ENCODE results near the gene SLC22A14. TPM values are rescaled to one million over a fixed set of nuclear protein-coding genes. Genes with fewer than 3 reads are reported as not detected.

Gene SLC22A14
- total RNA-seq, 1 experiment from 2014 or later: not detected

GRCh38 chr3:38311476-38311875, 29.4 kb downstream of the SLC22A14 start:
- no peak for DNase-seq
- Histone ChIP-seq H3K18ac (ENCODE audit: insufficient read length, low read depth, low read length) (no peak overlapping the region), H3K9me3 (ENCODE audit: control insufficient read depth, low read depth, low read length) (no peaks in the 10 kb centered on the region), H4K5ac (ENCODE audit: insufficient read length, low read depth, low read length) (no peak overlapping the region), H3K4me2 (ENCODE audit: insufficient read depth, insufficient read length, low read length) (no peak overlapping the region), H2BK120ac (ENCODE audit: low read depth, low read length, poor library complexity, severe bottlenecking) (no peak overlapping the region), H3K56ac (ENCODE audit: insufficient read length, low read depth, low read length) (no peak overlapping the region), H2AK5ac (ENCODE audit: insufficient read length, low read length) (no peak overlapping the region), H3T11ph (ENCODE audit: low read length) (no peak overlapping the region), H3K23me2 (ENCODE audit: insufficient read length, low read depth, low read length, poor library complexity, severe bottlenecking) (no peaks in the 10 kb centered on the region), H2AFZ (ENCODE audit: low read length) (no peak overlapping the region), H4K8ac (replicated peaks; ENCODE audit: insufficient read length, low read depth, low read length) (no peak overlapping the region), H2BK5ac (ENCODE audit: insufficient read length, low read length) (no peak overlapping the region), H3K27ac (ENCODE audit: insufficient read length, low read depth, low read length) (no peak overlapping the region), H4K91ac (ENCODE audit: insufficient read length, low read depth, low read length) (no peak overlapping the region), H3K27me3 (ENCODE audit: insufficient read depth, low read length) (no peaks in the 10 kb centered on the region), H3K23ac (ENCODE audit: insufficient read length, low read depth, low read length) (no peak overlapping the region), H3K14ac (ENCODE audit: insufficient read depth, low read length) (no peak overlapping the region), H3K9ac (ENCODE audit: extremely low read depth, insufficient read length, low read length) (no peak overlapping the region), H2BK12ac (ENCODE audit: insufficient read length, low read depth, low read length) (no peak overlapping the region), H3K4me1 (ENCODE audit: insufficient read depth, low read length) (no peaks in the 10 kb centered on the region), H3K79me1 (ENCODE audit: insufficient read depth, low read depth, low read length, poor library complexity, severe bottlenecking) (no peaks in the 10 kb centered on the region), H4K20me1 (ENCODE audit: control insufficient read depth, insufficient read depth, insufficient read length) (no peaks in the 10 kb centered on the region), H2BK15ac (ENCODE audit: low read depth, low read length) (no peak overlapping the region), H3K79me2 (ENCODE audit: insufficient read depth, low read length) (no peaks in the 10 kb centered on the region), H3K4ac (ENCODE audit: low read depth, low read length) (no peak overlapping the region), H2BK20ac (ENCODE audit: low read depth, low read length, poor library complexity, severe bottlenecking) (no peak overlapping the region)
- no peak overlapping the region for H3K27ac Mint-ChIP-seq
- H3K9me3 Mint-ChIP-seq: no peaks in the 10 kb centered on the region
- peaks cover 0 to 10% of the 10 kb centered on the region in 2 experiments; a peak in 3 of 4 replicates for H3K4me1 Mint-ChIP-seq
- no peak overlapping the region for H3K4me3 Mint-ChIP-seq
- H3K36me3 Mint-ChIP-seq (ENCODE audit: insufficient read depth in 1 of 3, low read depth in 3 of 3): no peaks in the 10 kb centered on the region
- no peaks in the 10 kb centered on the region; the same call in none of the 2 replicates for H3K27me3 Mint-ChIP-seq (ENCODE audit: low read depth)
- no peak for TF ChIP-seq CTCF (conservative IDR thresholded peaks at IDR 0.05)
- WGBS (ENCODE audit: extremely low coverage, insufficient read length, low lambda C conversion rate): no CpG with 5 or more reads among the region's 1 CpG

Measured in H9 (cell line).